Measurements from ENCODE around the gene KCNA2.

Gene KCNA2

GRCh38 chr1:110605901-110606656, at the start of gene KCNA2:
KCNA2 (minus strand) TSS chr1:110606358; CDS start chr1:110604782, 1,576 bp downstream.
- DNase-seq: no peak

- no peak for DNase-seq
These were observed 44.5 kb upstream of the KCNA2 start for GRCh38 chr1:110650609-110651008.

- DNase-seq: no peak
These were observed 42.3 kb upstream of the KCNA2 start for GRCh38 chr1:110648417-110648816.

GRCh38 chr1:110647254-110647891, 41.2 kb upstream of the KCNA2 start:
- peak; percentile 87 for DNase-seq

GRCh38 chr1:110645821-110646735, 39.9 kb upstream of the KCNA2 start:
- DNase-seq: peak; percentile 71

GRCh38 chr1:110645211-110645610, 39.1 kb upstream of the KCNA2 start:
- no peak for DNase-seq

- DNase-seq: no peak
These were observed 37.8 kb upstream of the KCNA2 start for GRCh38 chr1:110643879-110644472.

GRCh38 chr1:110639724-110640386, 33.7 kb upstream of the KCNA2 start:
- DNase-seq: no peak

GRCh38 chr1:110638556-110638955, 32.4 kb upstream of the KCNA2 start:
- no peak for DNase-seq

GRCh38 chr1:110638058-110638457, 31.9 kb upstream of the KCNA2 start:
- no peak for DNase-seq

GRCh38 chr1:110637475-110637874, 31.3 kb upstream of the KCNA2 start:
- no peak for DNase-seq

- DNase-seq: peak; percentile 67
These were observed 30.2 kb upstream of the KCNA2 start for GRCh38 chr1:110636149-110636935.

GRCh38 chr1:110635434-110635833, 29.3 kb upstream of the KCNA2 start:
- DNase-seq: no peak

- peak; percentile 90 for DNase-seq
These were observed 28.5 kb upstream of the KCNA2 start for GRCh38 chr1:110634455-110635311.

GRCh38 chr1:110634086-110634454, 27.9 kb upstream of the KCNA2 start:
- DNase-seq: no peak

GRCh38 chr1:110633646-110634030, 27.5 kb upstream of the KCNA2 start:
- no peak for DNase-seq

GRCh38 chr1:110631836-110632620, 25.9 kb upstream of the KCNA2 start:
- DNase-seq: peak; percentile 53

GRCh38 chr1:110630839-110631663, 24.9 kb upstream of the KCNA2 start:
- DNase-seq: peak; percentile 95
